Natural killer cell (primary cell): Measurements from ENCODE around the gene ASAP2. TPM values are rescaled to one million over a fixed set of nuclear protein-coding genes. Genes with fewer than 3 reads are reported as not detected.

Source experiments
- ATAC-seq, 3 donors: fragments of 150-1000 bp in 2 of 3; fragments of 200-7000 bp in 1 of 3; cut with Tn5 transposase; 1 replicate in 1 of 3; 2 replicates in 2 of 3; pipeline ENCODE4 v1.10.0; 2021; ENCODE audit warnings: mild to moderate bottlenecking in 2 of 3, moderate library complexity in 2 of 3
- DNase-seq, 2 donors: peaks; one replicate each; pipeline versions ENCODE4 v3.0.0 to v3.0.0-alpha.2; 2013 to 2021; ENCODE audit warnings: mixed read lengths in 1 of 2
- H3K27ac ChIP-seq: one replicate; pipeline ENCODE4 v1.5.1; 2013; ENCODE audit warnings: mild to moderate bottlenecking, low read length
- H3K27me3 ChIP-seq: one replicate; pipeline ENCODE4 v1.6.1; 2013; ENCODE audit warnings: low read length; ENCODE audit not compliant: control insufficient read depth, insufficient read depth
- H3K36me3 ChIP-seq: one replicate; pipeline ENCODE4 v1.6.1; 2013; ENCODE audit warnings: low read length; ENCODE audit not compliant: control insufficient read depth, insufficient read depth
- H3K4me1 ChIP-seq: one replicate; pipeline ENCODE4 v1.6.1; 2013; ENCODE audit warnings: low read length; ENCODE audit not compliant: control insufficient read depth, insufficient read depth
- H3K4me3 ChIP-seq: one replicate; pipeline ENCODE4 v1.5.1; 2013; ENCODE audit warnings: low read length
- H3K9me3 ChIP-seq: one replicate; pipeline ENCODE4 v1.6.1; 2013; ENCODE audit warnings: low read length; ENCODE audit not compliant: control insufficient read depth, insufficient read depth
- H3K27ac Mint-ChIP-seq, 2 donors: one replicate each; pipeline ENCODE4 v1.8.0; 2022; ENCODE audit warnings: mild to moderate bottlenecking in 2 of 2, mixed read lengths in 2 of 2, moderate library complexity in 1 of 2
- H3K27me3 Mint-ChIP-seq, 2 donors: one replicate each; pipeline ENCODE4 v1.8.0; 2022; ENCODE audit warnings: low read depth in 2 of 2, mixed read lengths in 2 of 2
- H3K36me3 Mint-ChIP-seq: one replicate; pipeline ENCODE4 v1.8.0; 2022; ENCODE audit warnings: mixed read lengths
- H3K4me1 Mint-ChIP-seq, 2 donors: one replicate each; pipeline ENCODE4 v1.8.0; 2022; ENCODE audit warnings: mixed read lengths in 2 of 2
- H3K4me3 Mint-ChIP-seq: one replicate; pipeline ENCODE4 v1.8.0; 2022; ENCODE audit warnings: mild to moderate bottlenecking, moderate library complexity, mixed read lengths
- H3K9me3 Mint-ChIP-seq, 2 donors: one replicate each; pipeline ENCODE4 v1.8.0; 2022; ENCODE audit warnings: mixed read lengths in 2 of 2
- WGBS: methylation state at CpG from one replicate; pipeline ENCODE4 v1.1.7; 2013; ENCODE audit warnings: missing lambda C conversion rate; ENCODE audit not compliant: insufficient coverage; 5-methylcytosine and 5-hydroxymethylcytosine counted together
- intact Hi-C: fragments of 100-400 bp; cut with micrococcal nuclease; formaldehyde crosslinking; loops from one replicate; pipeline ENCODE4 v1.14.2; 2022
- total RNA-seq, 4 donors: library from RNA; stranded (reverse); fragments of 120-200 nt in 1 of 4; gene quantifications; one replicate each; pipeline versions ENCODE4 v1.2.3 to v1.2.4, GENCODE V29; 2013 to 2022
- TF ChIP-seq, protein P1 (sequence below): fragments of 200-600 bp; IDR thresholded peaks from one replicate; pipeline ENCODE4 v1.8.0; 2022; ENCODE audit warnings: antibody characterized with exemption

The ASAP2 gene
- total RNA-seq, 3 donors from 2014 or later (not counting 1 experiment from before 2014, with no cell fraction given) = 0.20 to 1.8 (median 0.60) TPM

- no peaks in the 10 kb centered on the region for H3K9me3 Mint-ChIP-seq
- Histone ChIP-seq H3K36me3 (no peaks in the 10 kb centered on the region), H3K9me3 (no peaks in the 10 kb centered on the region), H3K27me3 (no peaks in the 10 kb centered on the region), H3K4me1 (no peaks in the 10 kb centered on the region), H3K27ac (no peak overlapping the region), H3K4me3 (no peak overlapping the region)
- TF ChIP-seq, protein P1, sequence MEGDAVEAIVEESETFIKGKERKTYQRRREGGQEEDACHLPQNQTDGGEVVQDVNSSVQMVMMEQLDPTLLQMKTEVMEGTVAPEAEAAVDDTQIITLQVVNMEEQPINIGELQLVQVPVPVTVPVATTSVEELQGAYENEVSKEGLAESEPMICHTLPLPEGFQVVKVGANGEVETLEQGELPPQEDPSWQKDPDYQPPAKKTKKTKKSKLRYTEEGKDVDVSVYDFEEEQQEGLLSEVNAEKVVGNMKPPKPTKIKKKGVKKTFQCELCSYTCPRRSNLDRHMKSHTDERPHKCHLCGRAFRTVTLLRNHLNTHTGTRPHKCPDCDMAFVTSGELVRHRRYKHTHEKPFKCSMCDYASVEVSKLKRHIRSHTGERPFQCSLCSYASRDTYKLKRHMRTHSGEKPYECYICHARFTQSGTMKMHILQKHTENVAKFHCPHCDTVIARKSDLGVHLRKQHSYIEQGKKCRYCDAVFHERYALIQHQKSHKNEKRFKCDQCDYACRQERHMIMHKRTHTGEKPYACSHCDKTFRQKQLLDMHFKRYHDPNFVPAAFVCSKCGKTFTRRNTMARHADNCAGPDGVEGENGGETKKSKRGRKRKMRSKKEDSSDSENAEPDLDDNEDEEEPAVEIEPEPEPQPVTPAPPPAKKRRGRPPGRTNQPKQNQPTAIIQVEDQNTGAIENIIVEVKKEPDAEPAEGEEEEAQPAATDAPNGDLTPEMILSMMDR = no peak
- DNase-seq (no peak), ATAC-seq (no peak)
- 79% methylated on average over 6 of the region's 6 CpGs for WGBS
- no peaks in the 10 kb centered on the region for H3K36me3 Mint-ChIP-seq
- no peak overlapping the region for H3K27ac Mint-ChIP-seq
- H3K4me3 Mint-ChIP-seq = no peak overlapping the region
- H3K4me1 Mint-ChIP-seq = no peaks in the 10 kb centered on the region
- H3K27me3 Mint-ChIP-seq = peaks cover 0 to 10% of the 10 kb centered on the region in 2 donors
- intact Hi-C loops = no loop called here
Observed at GRCh38 chr2:9347411-9347881, 140.8 kb downstream of the ASAP2 start.

- TF ChIP-seq, protein P1 = no peak
Observed at GRCh38 chr2:9354318-9354717, 147.7 kb downstream of the ASAP2 start.

DNA sequence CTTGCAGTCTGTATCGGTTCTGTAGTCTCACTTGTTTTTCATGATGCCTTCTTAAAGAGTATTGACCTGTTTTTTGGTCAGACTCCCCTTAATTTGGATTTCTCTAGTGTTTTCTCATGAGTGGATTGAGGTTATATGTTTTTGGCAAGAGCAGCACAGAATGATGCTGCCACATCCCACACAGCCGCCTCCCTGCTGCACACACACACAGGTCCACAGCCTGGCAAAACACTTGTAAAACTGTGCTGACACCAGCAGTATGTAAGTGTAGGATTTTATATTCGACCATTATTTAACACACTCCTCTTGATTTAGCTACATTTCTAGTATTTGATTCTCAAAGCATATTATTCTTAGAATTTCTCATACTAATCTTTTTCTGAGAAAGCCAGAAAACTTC lies 148.7 kb downstream of the ASAP2 start:
- Mint-ChIP-seq H3K9me3 (no peaks in the 10 kb centered on the region), H3K4me1 (no peaks in the 10 kb centered on the region), H3K4me3 (no peak overlapping the region), H3K27me3 (peaks cover 7 to 8% of the 10 kb centered on the region in 2 donors), H3K27ac (no peak overlapping the region), H3K36me3 (no peaks in the 10 kb centered on the region)
- H3K36me3 ChIP-seq = no peaks in the 10 kb centered on the region
- 80% methylated on average over 1 of the region's 3 CpGs for WGBS
- no peaks in the 10 kb centered on the region for H3K9me3 ChIP-seq
- H3K4me3 ChIP-seq = no peak overlapping the region
- TF ChIP-seq, protein P1 = no peak
- DNase-seq = no peak
- ATAC-seq = no peak
- H3K4me1 ChIP-seq = no peaks in the 10 kb centered on the region
- H3K27me3 ChIP-seq = no peaks in the 10 kb centered on the region
- intact Hi-C loops = no loop called here
- H3K27ac ChIP-seq = no peak overlapping the region

More at GRCh38 chr2:9354318-9354717, 147.7 kb downstream of the ASAP2 start:
- DNase-seq = no peak
- 95% methylated on average over 11 of the region's 12 CpGs for WGBS
- H3K4me1 Mint-ChIP-seq = no peaks in the 10 kb centered on the region
- Histone ChIP-seq H3K27ac (no peak overlapping the region), H3K4me3 (no peak overlapping the region), H3K4me1 (no peaks in the 10 kb centered on the region), H3K36me3 (no peaks in the 10 kb centered on the region), H3K9me3 (no peaks in the 10 kb centered on the region), H3K27me3 (no peaks in the 10 kb centered on the region)
- no peak for ATAC-seq
- no peak overlapping the region for H3K4me3 Mint-ChIP-seq
- H3K27me3 Mint-ChIP-seq = peaks cover 7 to 8% of the 10 kb centered on the region in 2 donors
- intact Hi-C loops = no loop called here
- no peak overlapping the region for H3K27ac Mint-ChIP-seq
- no peaks in the 10 kb centered on the region for H3K36me3 Mint-ChIP-seq
- no peaks in the 10 kb centered on the region for H3K9me3 Mint-ChIP-seq

DNA sequence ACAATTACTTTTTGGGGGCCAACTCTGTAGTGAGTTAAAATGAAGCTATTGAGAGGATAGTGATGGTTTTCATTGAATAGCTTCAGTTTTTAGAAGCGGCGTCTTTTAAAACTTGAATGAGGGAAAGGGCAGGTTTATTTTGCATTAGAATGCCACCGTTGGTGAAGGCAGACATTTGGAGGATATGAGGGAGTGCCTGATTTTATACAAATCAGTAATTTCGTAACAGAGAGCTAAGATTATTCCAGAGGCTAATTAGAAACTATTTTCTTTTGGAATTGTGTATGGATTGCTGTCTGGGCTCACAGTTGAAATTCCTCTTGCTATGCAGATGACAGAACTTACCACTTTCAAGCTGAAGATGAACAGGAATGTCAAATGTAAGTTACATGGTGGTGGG lies 149.1 kb downstream of the ASAP2 start:
- DNase-seq = no peak
- 83% methylated on average over 4 of the region's 4 CpGs for WGBS
- Mint-ChIP-seq H3K27me3 (peaks cover 7 to 8% of the 10 kb centered on the region in 2 donors), H3K36me3 (no peaks in the 10 kb centered on the region), H3K27ac (no peak overlapping the region), H3K4me3 (no peak overlapping the region), H3K9me3 (no peaks in the 10 kb centered on the region), H3K4me1 (no peaks in the 10 kb centered on the region)
- no peaks in the 10 kb centered on the region for H3K9me3 ChIP-seq
- H3K4me3 ChIP-seq = no peak overlapping the region
- TF ChIP-seq, protein P1 = no peak
- intact Hi-C loops = no loop called here
- H3K27me3 ChIP-seq = no peaks in the 10 kb centered on the region
- H3K27ac ChIP-seq = no peak overlapping the region
- no peaks in the 10 kb centered on the region for H3K36me3 ChIP-seq
- ATAC-seq = no peak
- H3K4me1 ChIP-seq = no peaks in the 10 kb centered on the region
